ENCODE measurements around the gene FZD1.

The FZD1 gene

DNA sequence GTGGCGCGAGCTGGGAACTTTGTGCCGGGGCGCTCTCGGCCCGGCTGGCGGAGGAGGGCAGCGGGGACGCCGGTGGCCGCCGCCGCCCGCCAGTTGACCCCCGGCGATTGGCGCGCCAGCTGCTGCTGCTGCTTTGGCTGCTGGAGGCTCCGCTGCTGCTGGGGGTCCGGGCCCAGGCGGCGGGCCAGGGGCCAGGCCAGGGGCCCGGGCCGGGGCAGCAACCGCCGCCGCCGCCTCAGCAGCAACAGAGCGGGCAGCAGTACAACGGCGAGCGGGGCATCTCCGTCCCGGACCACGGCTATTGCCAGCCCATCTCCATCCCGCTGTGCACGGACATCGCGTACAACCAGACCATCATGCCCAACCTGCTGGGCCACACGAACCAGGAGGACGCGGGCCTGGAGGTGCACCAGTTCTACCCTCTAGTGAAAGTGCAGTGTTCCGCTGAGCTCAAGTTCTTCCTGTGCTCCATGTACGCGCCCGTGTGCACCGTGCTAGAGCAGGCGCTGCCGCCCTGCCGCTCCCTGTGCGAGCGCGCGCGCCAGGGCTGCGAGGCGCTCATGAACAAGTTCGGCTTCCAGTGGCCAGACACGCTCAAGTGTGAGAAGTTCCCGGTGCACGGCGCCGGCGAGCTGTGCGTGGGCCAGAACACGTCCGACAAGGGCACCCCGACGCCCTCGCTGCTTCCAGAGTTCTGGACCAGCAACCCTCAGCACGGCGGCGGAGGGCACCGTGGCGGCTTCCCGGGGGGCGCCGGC is 870 bp downstream of the FZD1 start:
- no peak for DNase-seq (ENCODE audit: low read depth)

DNA sequence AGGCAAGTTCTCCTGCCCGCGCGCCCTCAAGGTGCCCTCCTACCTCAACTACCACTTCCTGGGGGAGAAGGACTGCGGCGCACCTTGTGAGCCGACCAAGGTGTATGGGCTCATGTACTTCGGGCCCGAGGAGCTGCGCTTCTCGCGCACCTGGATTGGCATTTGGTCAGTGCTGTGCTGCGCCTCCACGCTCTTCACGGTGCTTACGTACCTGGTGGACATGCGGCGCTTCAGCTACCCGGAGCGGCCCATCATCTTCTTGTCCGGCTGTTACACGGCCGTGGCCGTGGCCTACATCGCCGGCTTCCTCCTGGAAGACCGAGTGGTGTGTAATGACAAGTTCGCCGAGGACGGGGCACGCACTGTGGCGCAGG is 1.4 kb downstream of the FZD1 start:
- no peak for DNase-seq (ENCODE audit: low read depth)

DNA sequence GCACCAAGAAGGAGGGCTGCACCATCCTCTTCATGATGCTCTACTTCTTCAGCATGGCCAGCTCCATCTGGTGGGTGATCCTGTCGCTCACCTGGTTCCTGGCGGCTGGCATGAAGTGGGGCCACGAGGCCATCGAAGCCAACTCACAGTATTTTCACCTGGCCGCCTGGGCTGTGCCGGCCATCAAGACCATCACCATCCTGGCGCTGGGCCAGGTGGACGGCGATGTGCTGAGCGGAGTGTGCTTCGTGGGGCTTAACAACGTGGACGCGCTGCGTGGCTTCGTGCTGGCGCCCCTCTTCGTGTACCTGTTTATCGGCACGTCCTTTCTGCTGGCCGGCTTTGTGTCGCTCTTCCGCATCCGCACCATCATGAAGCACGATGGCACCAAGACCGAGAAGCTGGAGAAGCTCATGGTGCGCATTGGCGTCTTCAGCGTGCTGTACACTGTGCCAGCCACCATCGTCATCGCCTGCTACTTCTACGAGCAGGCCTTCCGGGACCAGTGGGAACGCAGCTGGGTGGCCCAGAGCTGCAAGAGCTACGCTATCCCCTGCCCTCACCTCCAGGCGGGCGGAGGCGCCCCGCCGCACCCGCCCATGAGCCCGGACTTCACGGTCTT is 1.9 kb downstream of the FZD1 start:
- DNase-seq (ENCODE audit: low read depth) = no peak

DNA sequence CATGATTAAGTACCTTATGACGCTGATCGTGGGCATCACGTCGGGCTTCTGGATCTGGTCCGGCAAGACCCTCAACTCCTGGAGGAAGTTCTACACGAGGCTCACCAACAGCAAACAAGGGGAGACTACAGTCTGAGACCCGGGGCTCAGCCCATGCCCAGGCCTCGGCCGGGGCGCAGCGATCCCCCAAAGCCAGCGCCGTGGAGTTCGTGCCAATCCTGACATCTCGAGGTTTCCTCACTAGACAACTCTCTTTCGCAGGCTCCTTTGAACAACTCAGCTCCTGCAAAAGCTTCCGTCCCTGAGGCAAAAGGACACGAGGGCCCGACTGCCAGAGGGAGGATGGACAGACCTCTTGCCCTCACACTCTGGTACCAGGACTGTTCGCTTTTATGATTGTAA is 2.5 kb downstream of the FZD1 start:
- DNase-seq (ENCODE audit: low read depth) = no peak

DNA sequence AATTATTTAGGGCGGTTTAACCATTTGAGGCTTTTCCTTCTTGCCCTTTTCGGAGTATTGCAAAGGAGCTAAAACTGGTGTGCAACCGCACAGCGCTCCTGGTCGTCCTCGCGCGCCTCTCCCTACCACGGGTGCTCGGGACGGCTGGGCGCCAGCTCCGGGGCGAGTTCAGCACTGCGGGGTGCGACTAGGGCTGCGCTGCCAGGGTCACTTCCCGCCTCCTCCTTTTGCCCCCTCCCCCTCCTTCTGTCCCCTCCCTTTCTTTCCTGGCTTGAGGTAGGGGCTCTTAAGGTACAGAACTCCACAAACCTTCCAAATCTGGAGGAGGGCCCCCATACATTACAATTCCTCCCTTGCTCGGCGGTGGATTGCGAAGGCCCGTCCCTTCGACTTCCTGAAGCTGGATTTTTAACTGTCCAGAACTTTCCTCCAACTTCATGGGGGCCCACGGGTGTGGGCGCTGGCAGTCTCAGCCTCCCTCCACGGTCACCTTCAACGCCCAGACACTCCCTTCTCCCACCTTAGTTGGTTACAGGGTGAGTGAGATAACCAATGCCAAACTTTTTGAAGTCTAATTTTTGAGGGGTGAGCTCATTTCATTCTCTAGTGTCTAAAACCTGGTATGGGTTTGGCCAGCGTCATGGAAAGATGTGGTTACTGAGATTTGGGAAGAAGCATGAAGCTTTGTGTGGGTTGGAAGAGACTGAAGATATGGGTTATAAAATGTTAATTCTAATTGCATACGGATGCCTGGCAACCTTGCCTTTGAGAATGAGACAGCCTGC is 3.1 kb downstream of the FZD1 start:
- no peak for DNase-seq (ENCODE audit: low read depth)

DNA sequence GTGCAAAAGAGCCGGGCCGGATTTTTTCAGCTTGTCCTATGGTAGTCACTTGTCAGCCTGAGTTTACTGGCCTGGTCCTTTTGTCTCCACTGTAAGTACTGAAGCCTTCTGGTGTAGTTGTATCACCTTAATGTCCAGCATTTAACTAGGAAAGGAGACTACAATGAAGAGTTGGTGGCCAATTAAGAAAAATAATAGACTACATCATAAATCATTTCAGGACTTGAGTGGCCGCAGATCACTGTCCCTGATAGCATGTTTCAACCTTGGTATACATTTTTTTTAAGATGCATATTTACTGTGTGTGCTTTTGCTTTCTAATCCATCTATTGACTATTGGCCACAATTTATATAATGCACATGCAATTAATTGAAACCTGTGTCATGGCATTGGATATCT is 6.1 kb downstream of the FZD1 start:
- DNase-seq (ENCODE audit: low read depth) = no peak

DNA sequence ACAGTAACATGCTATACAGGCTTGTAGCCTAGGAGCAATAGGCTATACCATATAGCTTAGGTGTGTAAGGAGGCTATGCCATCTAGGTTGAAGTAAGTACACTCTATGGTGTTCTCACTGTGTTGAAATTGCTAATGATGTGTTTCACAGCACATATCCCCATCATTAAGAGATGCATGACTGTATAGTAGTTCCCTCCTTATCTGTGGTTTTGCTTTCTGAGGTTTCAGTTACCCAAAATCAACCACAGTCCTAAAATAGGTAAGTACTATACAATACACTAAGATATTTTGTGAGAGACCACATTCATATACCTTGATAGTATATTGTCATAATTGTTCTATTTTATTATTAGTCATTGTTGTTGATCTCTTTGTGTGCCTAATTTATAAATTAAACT is 12.7 kb downstream of the FZD1 start:
- DNase-seq (ENCODE audit: low read depth) = no peak

DNA sequence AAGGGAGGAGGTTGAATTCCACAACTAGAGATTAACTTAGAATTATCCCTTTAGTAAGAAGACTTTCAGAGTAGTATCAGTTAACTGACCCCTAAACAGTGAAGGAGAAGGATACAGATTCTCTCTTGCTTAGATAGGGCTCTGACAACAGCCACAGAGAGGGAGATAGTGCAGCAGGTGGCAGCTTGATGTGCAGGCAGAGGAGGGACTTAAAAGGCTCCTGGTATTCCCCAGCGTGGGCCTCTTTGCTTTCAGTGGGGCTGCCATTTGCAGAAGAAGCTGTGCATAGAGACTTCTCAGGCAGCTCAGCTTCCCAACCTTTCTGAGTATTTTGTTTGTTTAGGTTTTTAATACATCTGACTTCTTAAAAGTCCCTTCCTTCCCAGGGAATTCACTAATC is 16.0 kb downstream of the FZD1 start:
- DNase-seq (ENCODE audit: low read depth) = no peak

DNA sequence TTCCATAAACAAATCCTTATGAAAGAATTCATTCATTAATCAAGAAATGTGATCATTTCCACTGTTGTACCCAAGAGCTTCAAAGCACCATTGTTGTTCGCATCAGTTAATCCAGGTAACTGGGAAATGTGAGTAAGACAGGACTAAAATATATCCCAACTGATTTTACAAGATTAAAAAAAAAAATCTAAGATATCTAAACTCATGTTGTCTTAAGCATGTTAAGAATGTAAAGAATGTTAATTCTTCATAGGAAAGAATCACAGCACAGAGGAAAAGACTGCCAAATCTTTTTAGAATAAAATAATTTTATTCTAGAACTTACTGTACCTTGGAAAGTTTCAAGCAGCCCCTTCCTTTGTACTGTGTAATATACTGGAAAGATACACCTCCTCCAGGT is 16.4 kb downstream of the FZD1 start:
- no peak for DNase-seq (ENCODE audit: low read depth)

DNA sequence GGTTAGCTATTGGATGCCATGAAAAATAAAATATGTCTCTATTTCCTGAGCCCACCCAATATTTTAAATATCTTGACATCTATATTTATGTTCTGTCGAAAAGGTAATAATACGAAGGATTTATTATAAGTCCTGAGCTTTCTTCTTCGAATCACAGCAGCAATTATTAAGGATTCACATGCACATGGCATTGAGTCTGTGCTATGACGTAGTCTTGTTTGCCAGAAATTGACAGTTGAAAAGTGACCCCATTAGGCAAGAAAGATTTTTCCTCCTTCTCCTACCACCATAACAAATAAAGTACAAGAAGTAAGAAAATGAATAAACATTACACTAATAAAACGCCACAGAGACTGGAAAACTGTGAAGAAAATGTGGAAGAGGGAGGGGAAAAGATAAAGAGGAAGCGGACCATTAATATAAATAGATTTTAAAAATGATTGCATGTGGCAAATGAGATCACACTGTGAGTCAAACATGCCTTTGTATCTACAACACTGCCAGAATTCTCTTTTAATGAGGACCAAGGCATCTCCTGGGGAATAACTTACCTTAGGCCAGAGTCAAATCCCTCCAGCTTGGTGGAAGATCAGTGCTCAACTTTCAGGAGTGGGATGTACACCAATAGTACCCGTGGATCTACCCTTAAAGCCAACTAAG is 21.6 kb downstream of the FZD1 start:
- DNase-seq (ENCODE audit: low read depth) = no peak

DNA sequence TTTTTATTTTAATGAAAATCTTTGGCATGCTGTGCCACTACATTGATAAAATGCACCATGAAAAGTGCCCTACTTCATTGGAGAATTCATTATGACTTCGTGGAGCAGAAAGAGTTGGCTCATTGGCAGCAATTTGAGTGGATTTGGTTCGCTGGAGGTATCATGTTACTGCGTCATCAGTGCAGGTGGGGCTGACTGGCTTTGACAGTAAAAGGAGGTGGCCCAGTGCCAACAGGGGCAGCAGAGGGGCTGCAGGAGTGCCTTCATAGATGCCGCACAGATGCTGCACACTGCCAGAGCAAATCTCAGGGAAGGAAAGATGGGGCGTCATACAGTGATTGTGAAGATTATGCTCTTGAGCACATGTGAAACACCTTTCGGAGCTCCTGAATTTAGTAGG is 22.2 kb downstream of the FZD1 start:
- no peak for DNase-seq (ENCODE audit: low read depth)

DNA sequence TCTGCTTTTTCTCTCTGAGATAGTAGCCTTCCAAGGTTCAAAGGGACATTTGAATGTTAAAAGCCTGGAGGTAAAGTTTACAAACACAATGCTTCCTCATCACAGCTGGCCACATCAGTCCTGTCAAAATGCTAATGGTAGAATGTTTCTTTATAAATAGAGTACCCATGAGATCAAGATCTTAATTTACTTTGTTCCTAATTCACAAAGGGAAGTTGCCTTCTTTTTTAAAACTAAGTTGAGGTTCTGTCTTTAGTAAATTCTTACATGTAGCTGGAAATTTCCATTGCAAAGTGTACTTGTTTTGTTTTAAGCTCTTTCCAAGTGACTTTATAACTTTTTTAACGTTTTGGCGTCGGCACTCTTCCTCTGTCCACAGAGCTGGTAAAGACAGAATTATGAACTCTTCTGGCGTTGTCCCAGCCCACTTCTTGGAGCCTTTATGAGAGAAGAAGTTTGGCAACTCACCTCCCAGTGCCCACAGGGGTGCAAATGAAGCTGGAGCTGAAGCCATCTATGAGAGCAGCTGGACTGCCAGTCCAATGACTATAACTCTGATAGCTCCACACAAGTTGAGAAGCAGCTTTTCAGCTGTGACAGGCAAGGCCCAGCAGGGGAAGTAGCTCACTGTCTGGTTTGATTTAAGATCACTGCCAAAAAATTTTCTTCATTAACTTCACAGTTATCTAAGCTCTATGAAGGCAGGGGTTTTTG is 23.3 kb downstream of the FZD1 start:
- DNase-seq (ENCODE audit: low read depth) = no peak

DNA sequence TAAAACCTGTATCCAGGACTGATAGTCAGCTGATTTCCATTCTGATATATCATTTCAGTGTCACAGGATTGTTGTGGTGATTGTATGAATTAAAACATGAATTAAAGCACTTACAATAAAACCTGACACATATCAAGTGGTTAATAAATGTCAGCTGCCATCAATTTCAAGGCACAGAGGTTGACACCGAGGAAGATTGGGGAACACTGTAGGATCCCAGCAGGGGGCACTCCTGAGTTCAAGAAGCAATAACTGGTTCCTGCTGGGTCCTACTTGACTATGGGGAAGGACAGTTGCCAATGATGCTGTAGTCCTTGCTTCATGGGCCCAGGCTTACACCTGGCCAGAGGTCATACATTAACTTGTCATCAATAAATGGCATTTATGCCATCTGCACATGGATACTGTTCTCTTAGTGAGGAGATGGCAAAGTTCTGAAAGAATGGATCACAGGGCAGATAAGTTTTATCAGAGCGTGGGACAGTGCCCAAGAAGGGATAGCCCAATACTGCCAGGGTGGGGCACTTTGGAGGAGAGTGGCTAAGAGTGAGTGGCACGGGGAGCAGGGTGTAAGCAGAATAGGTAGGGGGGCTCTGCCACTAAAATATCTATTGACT is 24.1 kb downstream of the FZD1 start:
- DNase-seq (ENCODE audit: low read depth) = no peak

DNA sequence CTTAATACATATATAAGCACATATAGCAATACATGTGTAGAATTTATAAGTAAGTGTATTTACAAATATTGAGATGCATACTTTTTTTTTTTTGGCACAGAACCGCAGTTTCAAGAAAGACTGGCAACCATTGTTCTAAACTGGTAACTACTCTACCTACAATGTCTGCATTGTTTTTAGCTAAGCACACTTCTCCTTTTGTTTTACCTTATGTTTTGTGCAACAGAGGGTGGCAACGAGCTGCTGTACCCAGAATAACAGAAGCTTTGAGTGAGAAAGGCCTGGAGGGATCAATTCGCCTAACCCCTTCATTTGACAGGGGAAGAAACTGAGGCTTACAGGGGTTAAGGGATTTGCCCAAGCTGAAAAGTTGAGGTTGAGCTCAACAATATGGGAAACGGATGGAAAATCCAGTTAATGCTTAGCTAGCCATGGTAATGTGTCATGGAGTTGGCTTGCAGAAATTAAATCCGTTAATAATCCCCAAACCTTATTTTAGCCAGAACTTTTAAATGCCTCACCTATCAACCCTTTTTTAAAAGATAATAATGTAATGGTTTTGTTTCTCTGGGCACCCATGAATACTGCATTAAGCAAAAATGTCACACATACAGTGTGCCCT is 25.5 kb downstream of the FZD1 start:
- DNase-seq (ENCODE audit: low read depth) = no peak

DNA sequence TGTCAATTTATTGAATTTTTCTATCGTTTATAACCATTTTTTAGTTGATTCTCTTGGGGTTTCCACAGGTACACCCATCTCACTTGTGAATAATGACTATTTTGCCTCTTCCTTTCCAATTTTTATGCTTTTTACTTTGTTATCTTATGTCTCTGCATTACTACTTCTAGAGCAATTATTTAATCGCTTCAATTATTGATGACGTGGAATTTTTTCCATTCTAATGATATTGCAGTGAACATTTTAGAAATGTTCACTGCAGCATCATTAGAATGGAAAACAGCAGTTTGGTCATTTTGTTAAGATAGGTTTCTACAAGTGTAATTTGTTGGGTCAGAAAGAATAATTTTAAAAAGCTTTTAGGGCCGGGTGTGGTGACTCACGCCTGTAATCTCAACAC is 27.1 kb downstream of the FZD1 start:
- no peak for DNase-seq (ENCODE audit: low read depth)

DNA sequence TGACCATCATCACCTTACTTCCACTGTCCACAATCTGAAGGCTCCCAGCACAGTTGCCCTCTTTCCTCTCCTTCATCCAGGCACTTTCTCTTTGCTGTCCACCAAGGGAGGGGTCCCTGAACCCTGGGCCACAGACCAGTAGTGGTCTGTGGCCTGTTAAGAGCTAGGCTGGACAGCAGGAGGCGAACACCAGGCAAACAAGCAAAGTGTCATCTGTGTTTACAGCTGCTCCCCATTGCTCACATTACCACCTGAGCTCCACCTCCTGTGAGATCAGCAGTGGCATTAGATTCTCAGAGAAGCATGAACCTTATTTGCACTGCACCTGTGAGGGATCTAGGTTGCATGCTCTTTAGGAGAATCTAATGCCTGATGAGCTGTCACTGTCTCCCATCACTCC is 27.7 kb downstream of the FZD1 start:
- no peak for DNase-seq (ENCODE audit: low read depth)

DNA sequence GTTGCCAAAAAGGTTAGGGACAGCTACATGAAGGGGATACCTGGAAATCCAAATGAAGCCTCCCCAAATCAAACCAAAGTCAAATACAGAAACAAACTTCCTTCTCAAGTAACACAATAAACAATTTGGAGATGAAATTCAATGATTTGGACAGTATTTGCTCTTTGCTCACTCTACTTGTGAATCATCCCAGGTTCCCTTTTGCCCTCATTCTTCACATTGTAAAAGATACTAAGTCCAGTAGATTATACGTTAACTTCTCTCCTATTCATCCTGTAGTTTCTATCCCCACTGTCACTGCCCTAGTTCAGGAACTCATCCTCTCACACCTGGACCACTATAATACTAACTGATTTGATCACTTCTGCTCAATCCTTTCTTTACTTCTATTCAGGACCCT is 28.3 kb downstream of the FZD1 start:
- no peak for DNase-seq (ENCODE audit: low read depth)

DNA sequence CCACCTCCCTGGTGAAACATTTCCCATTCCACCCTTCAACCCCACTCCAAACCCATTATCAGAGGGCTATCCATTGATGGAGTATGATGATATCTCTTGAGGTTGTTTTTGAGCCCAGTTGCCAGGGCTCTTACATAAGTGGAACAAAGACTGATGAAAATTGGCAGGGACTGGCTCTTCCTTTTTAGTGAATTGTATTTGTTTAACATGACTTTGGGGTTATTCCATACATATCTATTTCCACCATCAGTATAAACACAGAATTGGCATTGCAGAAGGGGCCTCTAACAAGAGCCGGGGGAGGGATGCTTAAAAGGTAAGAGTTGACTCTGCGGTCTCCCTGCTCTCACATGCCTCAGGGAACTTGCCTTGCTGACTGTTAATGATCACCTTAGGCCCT is 28.9 kb downstream of the FZD1 start:
- DNase-seq (ENCODE audit: low read depth) = no peak

DNA sequence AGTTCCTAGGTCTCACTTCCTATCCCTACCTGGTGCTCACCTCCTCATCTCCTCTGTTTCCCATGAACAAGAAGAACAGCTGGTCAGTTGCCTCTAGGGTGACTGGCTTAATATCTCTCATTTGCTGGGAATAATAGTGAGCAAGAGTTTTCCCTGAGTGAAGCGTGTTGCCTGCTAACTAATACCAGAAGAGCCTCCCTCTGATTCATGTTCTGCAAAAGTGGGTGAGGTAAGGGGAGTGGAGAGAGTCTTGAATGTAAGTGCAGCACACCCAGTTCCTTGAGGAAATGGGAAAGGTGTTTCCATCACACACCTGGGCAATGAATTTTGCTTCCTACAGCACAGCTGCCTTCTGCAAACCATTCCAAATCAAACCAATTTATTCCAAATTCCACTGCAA is 29.6 kb downstream of the FZD1 start:
- no peak for DNase-seq (ENCODE audit: low read depth)

DNA sequence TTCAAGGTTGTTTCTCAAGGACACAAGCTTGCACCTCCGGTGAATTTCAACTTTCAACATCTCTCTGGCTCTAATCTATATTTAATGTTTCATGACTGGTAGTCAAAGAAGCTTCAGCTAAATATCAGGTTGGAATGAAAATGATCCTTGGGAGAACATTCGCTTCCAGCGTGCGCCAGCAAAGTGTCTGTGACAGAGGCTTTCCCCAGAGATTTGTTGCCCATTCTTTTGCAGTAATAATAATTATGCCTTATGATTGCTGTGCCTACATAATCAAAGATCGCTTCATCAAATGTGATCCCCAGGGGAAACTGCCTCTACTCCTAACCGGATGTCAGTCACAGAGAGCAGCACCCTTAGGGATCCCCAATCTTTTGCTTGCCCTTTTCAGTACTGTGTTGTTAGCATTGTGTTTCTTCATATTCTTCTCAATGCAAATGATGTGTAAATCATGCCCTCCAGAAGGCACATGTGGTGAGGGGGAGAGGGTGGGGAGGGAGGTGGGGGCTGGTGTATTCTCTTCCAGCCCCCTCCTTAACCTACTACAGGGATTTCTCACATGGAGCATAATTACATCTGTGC is 30.5 kb downstream of the FZD1 start:
- no peak for DNase-seq (ENCODE audit: low read depth)

DNA sequence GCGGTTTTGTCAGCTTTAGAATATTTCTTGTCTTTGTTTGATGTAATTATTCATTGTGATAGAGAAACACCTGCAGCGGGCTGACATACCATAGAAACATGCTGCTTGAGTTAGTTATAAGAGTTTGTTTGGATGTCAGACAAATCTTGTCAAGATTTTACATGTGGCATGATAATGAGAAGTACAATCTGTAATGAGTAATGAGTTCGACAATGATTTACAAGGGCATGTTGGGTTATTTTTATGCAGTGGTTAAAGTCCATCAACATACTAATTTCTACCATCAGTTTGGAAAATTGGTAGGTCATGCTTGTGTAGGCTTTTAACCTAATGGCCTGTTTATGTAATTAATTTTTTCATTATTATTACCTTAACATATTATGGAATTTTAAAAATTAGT is 31.3 kb downstream of the FZD1 start:
- DNase-seq (ENCODE audit: low read depth) = no peak

Measured in stimulated activated CD8-positive, alpha-beta memory T cell treated with anti-CD3 and anti-CD28 coated beads, Interleukin-7, amount 100 ng/mL, for 24 hours (primary cell).